Colonic mucosa (tissue), 4 donors: Measurements from ENCODE around the gene ING4. TPM values are rescaled to one million over a fixed set of nuclear protein-coding genes. Genes with fewer than 3 reads are reported as not detected.

Source experiments
- DNase-seq: peaks from one replicate; pipeline ENCODE4 v3.0.0-alpha.2; 2020
- H3K27ac ChIP-seq: fragments of 200-600 bp; one replicate; pipeline ENCODE4 v1.8.0; 2021
- H3K27me3 ChIP-seq: fragments of 200-600 bp; one replicate; pipeline ENCODE4 v1.8.0; 2021
- H3K36me3 ChIP-seq: fragments of 200-600 bp; one replicate; pipeline ENCODE4 v1.8.0; 2021
- H3K4me1 ChIP-seq: fragments of 200-600 bp; one replicate; pipeline ENCODE4 v1.8.0; 2021; ENCODE audit warnings: mild to moderate bottlenecking
- H3K4me3 ChIP-seq: fragments of 200-600 bp; one replicate; pipeline ENCODE4 v1.8.0; 2021
- H3K9ac ChIP-seq, 2 donors: one replicate each; pipeline ENCODE4 v1.7.0; 2013; ENCODE audit warnings: control low read depth in 2 of 2, low read depth in 2 of 2, low read length in 2 of 2
- H3K9me3 ChIP-seq: fragments of 200-600 bp; one replicate; pipeline ENCODE4 v1.8.0; 2021
- CTCF ChIP-seq: fragments of 200-600 bp; IDR thresholded peaks from one replicate; pipeline ENCODE4 v1.8.0; 2022; ENCODE audit warnings: antibody characterized with exemption, mild to moderate bottlenecking
- intact Hi-C: fragments of 100-400 bp; cut with DNase I; formaldehyde crosslinking; loops from one replicate; pipeline ENCODE4 v1.14.1; 2022
- total RNA-seq, 2 donors: library from RNA; stranded (reverse); fragmentation: NEBNext Ultra II Directional in 1 of 2; extraction: Animal tissue kit (Norgen Biotek cat#: 25700) in 1 of 2; gene quantifications; one replicate each; pipeline ENCODE4 v1.2.1, GENCODE V29; 2021
- donor health status: healthy.
- donor health status: DM: no; HTN: no; CAD: no.
- donor health status: DM: no; HTN: no; CAD: no.

ING4 gene
- total RNA-seq, 2 donors from 2014 or later: 20.0 to 33.8 TPM

GRCh38 chr12:6662602-6662905 is 365 bp downstream of the ING4 start:
- Histone ChIP-seq H3K9ac (peak overlapping the region; percentile 28 to 83), H3K27me3 (no peaks in the 10 kb centered on the region), H3K4me3 (peak overlapping the region; percentile 69), H3K27ac (peak overlapping the region; percentile 32), H3K9me3 (no peaks in the 10 kb centered on the region), H3K4me1 (no peaks in the 10 kb centered on the region), H3K36me3 (peaks cover 7% of the 10 kb centered on the region)
- no peak for DNase-seq
- TF ChIP-seq CTCF: no peak
- intact Hi-C loops: loop anchor here (5.0 kb wide), 1 partner anchor 60 kb away; the partner anchor contains the start of gene COPS7A

GRCh38 chr12:6653987-6654386 is 8.9 kb downstream of the ING4 start:
- no peak overlapping the region for H3K9ac ChIP-seq
- no peak for TF ChIP-seq CTCF
- H3K36me3 ChIP-seq: peaks cover 8% of the 10 kb centered on the region
- H3K4me3 ChIP-seq: no peak overlapping the region
- no peak overlapping the region for H3K27ac ChIP-seq
- H3K27me3 ChIP-seq: no peaks in the 10 kb centered on the region
- intact Hi-C loops: no loop called here
- H3K9me3 ChIP-seq: no peaks in the 10 kb centered on the region
- H3K4me1 ChIP-seq: no peaks in the 10 kb centered on the region
- DNase-seq: no peak

- H3K27ac ChIP-seq: no peak overlapping the region
- H3K9ac ChIP-seq: no peak overlapping the region
- DNase-seq: no peak
- no peak for TF ChIP-seq CTCF
- no peaks in the 10 kb centered on the region for H3K9me3 ChIP-seq
- H3K4me3 ChIP-seq: no peak overlapping the region
- H3K27me3 ChIP-seq: no peaks in the 10 kb centered on the region
- intact Hi-C loops: no loop called here
- peaks cover 8% of the 10 kb centered on the region for H3K36me3 ChIP-seq
- H3K4me1 ChIP-seq: no peaks in the 10 kb centered on the region
Measured at GRCh38 chr12:6653342-6653741, 9.6 kb downstream of the ING4 start.

- Histone ChIP-seq H3K4me1 (no peaks in the 10 kb centered on the region), H3K27me3 (no peaks in the 10 kb centered on the region), H3K27ac (no peak overlapping the region), H3K9ac (no peak overlapping the region), H3K4me3 (no peak overlapping the region), H3K36me3 (peaks cover 8% of the 10 kb centered on the region), H3K9me3 (no peaks in the 10 kb centered on the region)
- intact Hi-C loops: no loop called here
- TF ChIP-seq CTCF: no peak
- DNase-seq: no peak
Measured at GRCh38 chr12:6652391-6652790, 10.5 kb downstream of the ING4 start.

GRCh38 chr12:6650832-6651231 is 12.1 kb downstream of the ING4 start:
- Histone ChIP-seq H3K4me1 (no peaks in the 10 kb centered on the region), H3K36me3 (peaks cover 4% of the 10 kb centered on the region), H3K27ac (no peak overlapping the region), H3K9me3 (no peaks in the 10 kb centered on the region), H3K4me3 (no peak overlapping the region), H3K27me3 (no peaks in the 10 kb centered on the region), H3K9ac (no peak overlapping the region)
- intact Hi-C loops: no loop called here
- DNase-seq: no peak
- no peak for TF ChIP-seq CTCF

GRCh38 chr12:6647083-6647604 is 15.8 kb downstream of the ING4 start, which contains the start of gene ACRBP:
Gene ACRBP, minus strand, starts transcription at chr12:6647432. Its CDS starts 66 bp downstream, at chr12:6647366.
- no peak for TF ChIP-seq CTCF
- intact Hi-C loops: loop anchor here (1.0 kb wide), 1 partner anchor 29 kb away; no protein-coding TSS in a partner anchor
- peak within 1 kb of the TSS; percentile 38 for H3K4me3 ChIP-seq
- DNase-seq: peak; percentile 82
- peaks cover 4% of the 10 kb centered on the region for H3K36me3 ChIP-seq
- no peaks in the 10 kb centered on the region for H3K9me3 ChIP-seq
- H3K27ac ChIP-seq: no peak within 1 kb of the TSS
- peak within 1 kb of the TSS; percentile 58 to 66 for H3K9ac ChIP-seq
- no peaks in the 10 kb centered on the region for H3K4me1 ChIP-seq
- no peaks in the 10 kb centered on the region for H3K27me3 ChIP-seq
